ENCODE data around the gene CFAP46. TPM values are rescaled to one million over a fixed set of nuclear protein-coding genes. Genes with fewer than 3 reads are reported as not detected.

Gene CFAP46
- polyA plus RNA-seq, 1 of the 3 experiments (the other 2 are of a cell fraction) = 3.9 TPM

- TF ChIP-seq IRF3 (IDR thresholded peaks at IDR 0.05; ENCODE audit: low read depth, low read length) (no peak), TCF12 (IDR thresholded peaks at IDR 0.05) (peak; percentile 48), FOSL2 (IDR thresholded peaks at IDR 0.05; ENCODE audit: borderline replicate concordance, low read depth) (peak; percentile 64; the same call in 1 of the 2 replicates), ELF1 (IDR thresholded peaks at IDR 0.05) (no peak; the same call in 1 of the 2 replicates), YY1 (IDR thresholded peaks at IDR 0.05; ENCODE audit: low read depth) (peak; percentile 75; the same call in 1 of the 2 replicates)
Measured at GRCh38 chr10:132987671-132988571, 45.6 kb upstream of the CFAP46 start (continued).

GRCh38 chr10:132986978-132987377 lies 44.6 kb upstream of the CFAP46 start:
- POLR2A ChIA-PET = no interaction called here
- CTCF ChIA-PET = interaction anchor here (1.3 kb wide), 1 partner anchor 10 kb away, joined by 3 read pairs; no protein-coding TSS in a partner anchor
- WGBS (ENCODE audit: low lambda C conversion rate) = 90% methylated on average over 14 of the region's 14 CpGs
- Histone ChIP-seq H3K4me1 (ENCODE audit: control insufficient read depth in 1 of 2, insufficient read depth in 2 of 2, low read depth in 1 of 2, low read length in 1 of 2) (peaks cover 0 to 29% of the 10 kb centered on the region in 2 experiments; a peak in 1 of 4 replicates), H3K9me2 (no peaks in the 10 kb centered on the region), H3F3A (replicated peaks; ENCODE audit: insufficient read depth) (no peaks in the 10 kb centered on the region), H3K9me3 (no peaks in the 10 kb centered on the region), H3K36me3 (replicated peaks in 1 of 2; ENCODE audit: control insufficient read depth in 1 of 2, insufficient read depth in 2 of 2, low read length in 1 of 2) (no peaks in the 10 kb centered on the region), H3K4me2 (no peak overlapping the region), H3K4me3 (ENCODE audit: low read depth in 2 of 2, low read length in 1 of 2) (no peak overlapping the region), H3K27me3 (ENCODE audit: insufficient read depth) (no peaks in the 10 kb centered on the region), H3K9ac (no peak overlapping the region), H2AFZ (ENCODE audit: low read depth) (no peak overlapping the region), H3K27ac (ENCODE audit: low read depth in 2 of 2, low read length in 1 of 2) (peak overlapping the region in 1 of 2 experiments; percentile 95; a peak in 2 of 4 replicates), H3K79me2 (ENCODE audit: insufficient read depth) (no peaks in the 10 kb centered on the region), H4K20me1 (ENCODE audit: insufficient read depth) (no peaks in the 10 kb centered on the region)
- TF ChIP-seq FOXM1 (IDR thresholded peaks at IDR 0.05; ENCODE audit: low read depth) (no peak), SMC3 (IDR thresholded peaks at IDR 0.05; ENCODE audit: low read depth, low read length) (no peak), RXRA (IDR thresholded peaks at IDR 0.05; ENCODE audit: borderline replicate concordance, low read depth) (no peak), TEAD4 (IDR thresholded peaks at IDR 0.05; ENCODE audit: borderline replicate concordance, insufficient read depth) (no peak), POLR2AphosphoS5 (IDR thresholded peaks at IDR 0.05; ENCODE audit: low read depth, low read length) (no peak), CHD2 (IDR thresholded peaks at IDR 0.05; ENCODE audit: low read length, partially characterized antibody) (no peak), TCF12 (IDR thresholded peaks at IDR 0.05) (no peak), RFX5 (IDR thresholded peaks at IDR 0.05; ENCODE audit: low read length) (no peak), ELF1 (IDR thresholded peaks at IDR 0.05) (no peak), NFIC (IDR thresholded peaks at IDR 0.05; ENCODE audit: borderline replicate concordance) (no peak), FOSL2 (IDR thresholded peaks at IDR 0.05; ENCODE audit: borderline replicate concordance, low read depth) (no peak), EP300 (IDR thresholded peaks at IDR 0.05; ENCODE audit: borderline replicate concordance in 1 of 2, low read depth in 1 of 2, low read length in 1 of 2) (no peak), MXI1 (IDR thresholded peaks at IDR 0.05; ENCODE audit: low read depth, low read length) (no peak), GABPA (IDR thresholded peaks at IDR 0.05; ENCODE audit: low read depth) (no peak), MEF2A (IDR thresholded peaks at IDR 0.05; ENCODE audit: borderline replicate concordance, low read depth) (no peak), YY1 (IDR thresholded peaks at IDR 0.05; ENCODE audit: low read depth) (no peak), SIN3A (IDR thresholded peaks at IDR 0.05; ENCODE audit: borderline replicate concordance, low read depth, low read length) (no peak)
- TF ChIP-seq, protein P1, sequence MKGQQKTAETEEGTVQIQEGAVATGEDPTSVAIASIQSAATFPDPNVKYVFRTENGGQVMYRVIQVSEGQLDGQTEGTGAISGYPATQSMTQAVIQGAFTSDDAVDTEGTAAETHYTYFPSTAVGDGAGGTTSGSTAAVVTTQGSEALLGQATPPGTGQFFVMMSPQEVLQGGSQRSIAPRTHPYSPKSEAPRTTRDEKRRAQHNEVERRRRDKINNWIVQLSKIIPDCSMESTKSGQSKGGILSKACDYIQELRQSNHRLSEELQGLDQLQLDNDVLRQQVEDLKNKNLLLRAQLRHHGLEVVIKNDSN (IDR thresholded peaks at IDR 0.05; ENCODE audit: borderline replicate concordance, low read depth) = no peak
- TF ChIP-seq, protein P2, sequence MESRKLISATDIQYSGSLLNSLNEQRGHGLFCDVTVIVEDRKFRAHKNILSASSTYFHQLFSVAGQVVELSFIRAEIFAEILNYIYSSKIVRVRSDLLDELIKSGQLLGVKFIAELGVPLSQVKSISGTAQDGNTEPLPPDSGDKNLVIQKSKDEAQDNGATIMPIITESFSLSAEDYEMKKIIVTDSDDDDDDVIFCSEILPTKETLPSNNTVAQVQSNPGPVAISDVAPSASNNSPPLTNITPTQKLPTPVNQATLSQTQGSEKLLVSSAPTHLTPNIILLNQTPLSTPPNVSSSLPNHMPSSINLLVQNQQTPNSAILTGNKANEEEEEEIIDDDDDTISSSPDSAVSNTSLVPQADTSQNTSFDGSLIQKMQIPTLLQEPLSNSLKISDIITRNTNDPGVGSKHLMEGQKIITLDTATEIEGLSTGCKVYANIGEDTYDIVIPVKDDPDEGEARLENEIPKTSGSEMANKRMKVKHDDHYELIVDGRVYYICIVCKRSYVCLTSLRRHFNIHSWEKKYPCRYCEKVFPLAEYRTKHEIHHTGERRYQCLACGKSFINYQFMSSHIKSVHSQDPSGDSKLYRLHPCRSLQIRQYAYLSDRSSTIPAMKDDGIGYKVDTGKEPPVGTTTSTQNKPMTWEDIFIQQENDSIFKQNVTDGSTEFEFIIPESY (IDR thresholded peaks at IDR 0.05; ENCODE audit: borderline replicate concordance, low read depth) = no peak
- no peak for DNase-seq
